Activated T-cell treated with anti-CD3 and anti-CD28 coated beads, Interleukin-2, amount 50 U/mL, for 24 hours (primary cell): ENCODE data around the gene LSMEM2.
A peak's percentile ranks its signal among the peaks of the same experiment; 100 is the strongest.

Experiments
- DNase-seq: peaks from one replicate; pipeline ENCODE4 v3.0.0-alpha.2; 2020
- H3K27ac Mint-ChIP-seq: 2 replicates; pipeline ENCODE4 v1.8.0; 2020; ENCODE audit warnings: mild to moderate bottlenecking, mixed read lengths
- H3K27me3 Mint-ChIP-seq: 2 replicates; pipeline ENCODE4 v1.8.0; 2020; ENCODE audit warnings: mixed read lengths
- H3K36me3 Mint-ChIP-seq: 2 replicates; pipeline ENCODE4 v1.8.0; 2020; ENCODE audit warnings: low read depth, mixed read lengths
- H3K4me1 Mint-ChIP-seq: 2 replicates; pipeline ENCODE4 v1.8.0; 2020; ENCODE audit warnings: low read depth, mixed read lengths
- H3K4me3 Mint-ChIP-seq: 2 replicates; pipeline ENCODE4 v1.8.0; 2020; ENCODE audit warnings: mild to moderate bottlenecking, moderate library complexity, mixed read lengths
- H3K9me3 Mint-ChIP-seq: 2 replicates; pipeline ENCODE4 v1.8.0; 2020; ENCODE audit warnings: mixed read lengths

Gene LSMEM2

GRCh38 chr3:50331364-50331907 is 52.5 kb downstream of the LSMEM2 start:
- Mint-ChIP-seq H3K27ac (no peak overlapping the region), H3K4me1 (peaks cover 54% of the 10 kb centered on the region), H3K36me3 (peaks cover 90% of the 10 kb centered on the region), H3K27me3 (no peaks in the 10 kb centered on the region), H3K9me3 (no peaks in the 10 kb centered on the region), H3K4me3 (no peak overlapping the region)
- no peak for DNase-seq

GRCh38 chr3:50333744-50334328 is 54.9 kb downstream of the LSMEM2 start:
- Mint-ChIP-seq H3K27ac (peak overlapping the region; percentile 95), H3K4me1 (peaks cover 48% of the 10 kb centered on the region), H3K36me3 (peaks cover 94% of the 10 kb centered on the region), H3K4me3 (peak overlapping the region; percentile 60), H3K9me3 (no peaks in the 10 kb centered on the region), H3K27me3 (no peaks in the 10 kb centered on the region)
- DNase-seq = no peak

GRCh38 chr3:50334339-50335075 is 55.6 kb downstream of the LSMEM2 start:
- no peaks in the 10 kb centered on the region for H3K9me3 Mint-ChIP-seq
- H3K4me1 Mint-ChIP-seq = peaks cover 50% of the 10 kb centered on the region
- H3K36me3 Mint-ChIP-seq = peaks cover 94% of the 10 kb centered on the region
- H3K27ac Mint-ChIP-seq = peak overlapping the region; percentile 95
- peak overlapping the region; percentile 60 for H3K4me3 Mint-ChIP-seq
- H3K27me3 Mint-ChIP-seq = no peaks in the 10 kb centered on the region
- no peak for DNase-seq

GRCh38 chr3:50336452-50337174 is 57.7 kb downstream of the LSMEM2 start:
- H3K27me3 Mint-ChIP-seq = no peaks in the 10 kb centered on the region
- peak overlapping the region; percentile 94 for H3K4me3 Mint-ChIP-seq
- H3K27ac Mint-ChIP-seq = peak overlapping the region; percentile 95
- peaks cover 64% of the 10 kb centered on the region for H3K4me1 Mint-ChIP-seq
- DNase-seq = no peak
- H3K36me3 Mint-ChIP-seq = peaks cover 82% of the 10 kb centered on the region
- no peaks in the 10 kb centered on the region for H3K9me3 Mint-ChIP-seq

- H3K27ac Mint-ChIP-seq = peak overlapping the region; percentile 95
- peaks cover 60% of the 10 kb centered on the region for H3K4me1 Mint-ChIP-seq
- H3K27me3 Mint-ChIP-seq = no peaks in the 10 kb centered on the region
- H3K9me3 Mint-ChIP-seq = no peaks in the 10 kb centered on the region
- peaks cover 75% of the 10 kb centered on the region for H3K36me3 Mint-ChIP-seq
- H3K4me3 Mint-ChIP-seq = peak overlapping the region; percentile 94
- DNase-seq = peak; percentile 97
Measured at GRCh38 chr3:50337175-50337861, 58.4 kb downstream of the LSMEM2 start.
